ENCODE measurements around the gene HSF4. TPM values are rescaled to one million over a fixed set of nuclear protein-coding genes. Genes with fewer than 3 reads are reported as not detected.

Gene HSF4
- total and polyA plus RNA-seq, 12 donors, result 9.1 to 199 (median 38.6) TPM

GRCh38 chr16:67162506-67163163 lies 1.9 kb upstream of the HSF4 start:
- peak overlapping the region; percentile 25 to 55 (median 48) for H3K4me3 ChIP-seq
- H3K27me3 ChIP-seq, result peaks cover 0 to 65% (median 24%) of the 10 kb centered on the region in 7 donors
- intact Hi-C loops (cut with DNase I), result no loop called here
- peak overlapping the region; percentile 14 to 87 (median 80) for H3K27ac ChIP-seq
- WGBS, 2 donors, result 16 to 33% methylated on average over 38 to 44 of the region's 44 CpGs
- TF ChIP-seq CTCF (IDR thresholded peaks at IDR 0.05), result no peak
- H3K4me1 ChIP-seq, result peaks cover 35 to 74% (median 58%) of the 10 kb centered on the region in 9 donors
- DNase-seq, result no peak
- no peak for ATAC-seq
- no peaks in the 10 kb centered on the region for H3K9me3 ChIP-seq
- no peaks in the 10 kb centered on the region for H3K36me3 ChIP-seq

DNA sequence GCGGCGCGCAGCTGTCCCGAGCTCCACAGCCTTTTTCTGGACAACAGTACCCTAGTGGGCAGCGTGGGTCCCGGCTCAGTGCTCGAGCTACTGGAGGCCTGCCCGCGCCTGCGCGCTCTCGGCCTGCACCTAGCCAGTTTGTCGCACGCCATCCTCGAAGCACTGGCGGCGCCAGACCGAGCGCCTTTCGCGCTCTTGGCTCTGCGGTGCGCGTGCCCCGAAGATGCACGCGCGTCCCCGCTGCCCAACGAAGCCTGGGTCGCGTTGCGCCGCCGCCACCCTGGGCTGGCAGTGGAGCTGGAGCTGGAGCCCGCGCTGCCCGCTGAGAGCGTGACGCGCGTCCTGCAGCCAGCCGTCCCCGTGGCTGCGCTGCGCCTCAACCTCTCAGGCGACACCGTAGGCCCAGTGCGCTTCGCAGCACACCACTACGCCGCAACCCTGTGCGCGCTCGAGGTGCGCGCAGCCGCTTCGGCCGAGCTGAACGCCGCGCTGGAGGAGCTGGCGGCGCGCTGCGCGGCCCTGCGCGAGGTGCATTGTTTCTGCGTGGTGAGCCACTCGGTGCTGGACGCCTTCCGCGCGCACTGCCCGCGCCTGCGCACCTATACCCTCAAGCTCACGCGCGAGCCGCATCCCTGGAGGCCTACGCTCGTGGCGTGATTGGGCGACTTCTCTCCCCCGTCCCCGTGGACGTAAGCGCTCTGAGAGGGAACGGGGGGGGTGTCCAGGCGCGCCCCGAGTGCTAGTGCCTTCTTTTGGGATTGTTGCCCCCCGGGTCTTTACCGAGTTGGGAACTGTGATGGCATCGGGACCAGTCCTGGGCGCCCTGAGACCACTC lies 1.2 kb upstream of the HSF4 start:
- intact Hi-C loops (cut with DNase I), result no loop called here
- no peaks in the 10 kb centered on the region for H3K36me3 ChIP-seq
- peaks cover 35 to 67% (median 58%) of the 10 kb centered on the region in 9 donors for H3K4me1 ChIP-seq
- ATAC-seq (peak; percentile 14 to 51 (median 25)), DNase-seq (peak in 1 of 2 donors; percentile 72)
- no peak for TF ChIP-seq CTCF (IDR thresholded peaks at IDR 0.05)
- H3K4me3 ChIP-seq, result peak overlapping the region; percentile 25 to 55 (median 48)
- 1 to 13% methylated on average over 87 to 99 of the region's 99 CpGs for WGBS, 2 donors
- no peaks in the 10 kb centered on the region for H3K9me3 ChIP-seq
- peak overlapping the region; percentile 14 to 87 (median 80) for H3K27ac ChIP-seq
- peaks cover 0 to 72% (median 24%) of the 10 kb centered on the region in 7 donors for H3K27me3 ChIP-seq

GRCh38 chr16:67163999-67164558 lies 466 bp upstream of the HSF4 start:
- Histone ChIP-seq H3K4me3 (peak overlapping the region; percentile 25 to 55 (median 48)), H3K4me1 (peaks cover 32 to 66% (median 56%) of the 10 kb centered on the region in 9 donors), H3K27ac (peak overlapping the region; percentile 14 to 87 (median 80)), H3K27me3 (peaks cover 0 to 79% (median 24%) of the 10 kb centered on the region in 7 donors), H3K36me3 (no peaks in the 10 kb centered on the region), H3K9me3 (no peaks in the 10 kb centered on the region)
- intact Hi-C loops (cut with DNase I), result no loop called here
- ATAC-seq (peak in 3 of 8 donors; percentile 7 to 10 (median 10)), DNase-seq (no peak)
- TF ChIP-seq CTCF (IDR thresholded peaks at IDR 0.05), result no peak
- 0 to 3% methylated on average over 34 of the region's 34 CpGs for WGBS, 2 donors
